HEK293 (cell line): ENCODE data around the gene PSMD2.

Experiments used
- KLF10 ChIP-seq: fragments of 450-650 bp; IDR thresholded peaks from 2 replicates; pipeline ENCODE4 v1.5.1; 2018; ENCODE audit warnings: missing biosample characterization, mild to moderate bottlenecking, missing genetic modification characterization
- SCRT2 ChIP-seq: fragments of 450-650 bp; formaldehyde crosslinking; IDR thresholded peaks from 2 replicates; pipeline ENCODE4 v1.5.1; 2016; ENCODE audit warnings: missing biosample characterization, missing genetic modification characterization
- SETDB1 ChIP-seq: IDR thresholded peaks from one replicate; pipeline ENCODE4 v1.6.1; 2017; ENCODE audit warnings: mild to moderate bottlenecking, low read length, moderate library complexity, mixed read lengths; ENCODE audit not compliant: insufficient read length
- ZBTB1 ChIP-seq: fragments of 450-650 bp; formaldehyde crosslinking; IDR thresholded peaks from 2 replicates; pipeline ENCODE4 v1.5.1; 2016; ENCODE audit warnings: missing biosample characterization, missing genetic modification characterization
- ZFP41 ChIP-seq: fragments of 450-650 bp; formaldehyde crosslinking; IDR thresholded peaks from 2 replicates; pipeline ENCODE4 v1.5.1; 2016; ENCODE audit warnings: missing biosample characterization, missing genetic modification characterization, borderline replicate concordance
- ZFP69B ChIP-seq: fragments of 450-650 bp; formaldehyde crosslinking; IDR thresholded peaks from 2 replicates; pipeline ENCODE4 v1.5.1; 2016; ENCODE audit warnings: missing biosample characterization, missing genetic modification characterization
- ZNF112 ChIP-seq: fragments of 450-650 bp; formaldehyde crosslinking; IDR thresholded peaks from 2 replicates; pipeline ENCODE4 v1.5.0; 2017; ENCODE audit warnings: missing biosample characterization, missing genetic modification characterization
- ZNF121 ChIP-seq: fragments of 450-650 bp; formaldehyde crosslinking; IDR thresholded peaks from 2 replicates; pipeline ENCODE4 v1.5.1; 2016; ENCODE audit warnings: missing biosample characterization, missing genetic modification characterization
- ZNF138 ChIP-seq: fragments of 450-650 bp; formaldehyde crosslinking; IDR thresholded peaks from 2 replicates; pipeline ENCODE4 v1.5.1; 2016; ENCODE audit warnings: missing biosample characterization, missing genetic modification characterization, borderline replicate concordance
- ZNF155 ChIP-seq: fragments of 450-650 bp; formaldehyde crosslinking; IDR thresholded peaks from 2 replicates; pipeline ENCODE4 v1.5.1; 2016; ENCODE audit warnings: missing biosample characterization, missing genetic modification characterization
- ZNF157 ChIP-seq: fragments of 450-650 bp; formaldehyde crosslinking; IDR thresholded peaks from 2 replicates; pipeline ENCODE4 v1.5.1; 2016; ENCODE audit warnings: missing biosample characterization, missing genetic modification characterization
- ZNF214 ChIP-seq: fragments of 450-650 bp; formaldehyde crosslinking; IDR thresholded peaks from 2 replicates; pipeline ENCODE4 v1.5.1; 2017; ENCODE audit warnings: missing biosample characterization, mild to moderate bottlenecking, missing genetic modification characterization, borderline replicate concordance
- ZNF221 ChIP-seq: fragments of 450-650 bp; formaldehyde crosslinking; IDR thresholded peaks from 2 replicates; pipeline ENCODE4 v1.5.1; 2017; ENCODE audit warnings: missing biosample characterization, missing genetic modification characterization, borderline replicate concordance
- ZNF223 ChIP-seq: fragments of 450-650 bp; formaldehyde crosslinking; IDR thresholded peaks from 2 replicates; pipeline ENCODE4 v1.5.1; 2016; ENCODE audit warnings: missing biosample characterization, missing genetic modification characterization
- ZNF248 ChIP-seq: fragments of 450-650 bp; formaldehyde crosslinking; IDR thresholded peaks from 2 replicates; pipeline ENCODE4 v1.5.1; 2017; ENCODE audit warnings: missing biosample characterization, missing genetic modification characterization
- ZNF292 ChIP-seq: fragments of 450-650 bp; formaldehyde crosslinking; IDR thresholded peaks from 2 replicates; pipeline ENCODE4 v1.5.1; 2016; ENCODE audit warnings: low read depth, missing biosample characterization, missing genetic modification characterization, borderline replicate concordance
- ZNF341 ChIP-seq: fragments of 450-650 bp; formaldehyde crosslinking; IDR thresholded peaks from 2 replicates; pipeline ENCODE4; 2016; ENCODE audit warnings: low read depth, missing biosample characterization, missing genetic modification characterization
- ZNF354C ChIP-seq: fragments of 450-650 bp; formaldehyde crosslinking; IDR thresholded peaks from 2 replicates; pipeline ENCODE4 v1.5.1; 2016; ENCODE audit warnings: missing biosample characterization, missing genetic modification characterization, low read depth, borderline replicate concordance
- ZNF433 ChIP-seq: fragments of 450-650 bp; formaldehyde crosslinking; IDR thresholded peaks from 2 replicates; pipeline ENCODE4 v1.5.1; 2016; ENCODE audit warnings: missing biosample characterization, missing genetic modification characterization, low read depth
- ZNF48 ChIP-seq: fragments of 450-650 bp; formaldehyde crosslinking; IDR thresholded peaks from 2 replicates; pipeline ENCODE4 v1.5.1; 2016; ENCODE audit warnings: missing biosample characterization, missing genetic modification characterization
- ZNF521 ChIP-seq: fragments of 450-650 bp; formaldehyde crosslinking; IDR thresholded peaks from 2 replicates; pipeline ENCODE4 v1.5.1; 2017; ENCODE audit warnings: missing biosample characterization, mild to moderate bottlenecking, missing genetic modification characterization
- ZNF529 ChIP-seq: fragments of 450-650 bp; formaldehyde crosslinking; IDR thresholded peaks from 2 replicates; pipeline ENCODE4 v1.5.1; 2017; ENCODE audit warnings: missing genetic modification characterization, missing biosample characterization; ENCODE audit not compliant: insufficient replicate concordance
- ZNF558 ChIP-seq: fragments of 450-650 bp; formaldehyde crosslinking; IDR thresholded peaks from 2 replicates; pipeline ENCODE4 v1.5.1; 2016; ENCODE audit warnings: missing biosample characterization, missing genetic modification characterization
- ZNF561 ChIP-seq: fragments of 450-650 bp; IDR thresholded peaks from 2 replicates; pipeline ENCODE4 v1.5.1; 2018; ENCODE audit warnings: missing biosample characterization, missing genetic modification characterization, borderline replicate concordance
- ZNF571 ChIP-seq: fragments of 450-650 bp; formaldehyde crosslinking; IDR thresholded peaks from 2 replicates; pipeline ENCODE4 v1.5.0; 2017; ENCODE audit warnings: missing biosample characterization, missing genetic modification characterization
- ZNF623 ChIP-seq: fragments of 450-650 bp; formaldehyde crosslinking; IDR thresholded peaks from 2 replicates; pipeline ENCODE4 v1.5.1; 2016; ENCODE audit warnings: missing biosample characterization, missing genetic modification characterization
- ZNF664 ChIP-seq: fragments of 450-650 bp; formaldehyde crosslinking; IDR thresholded peaks from 2 replicates; pipeline ENCODE4 v1.5.1; 2016; ENCODE audit warnings: missing biosample characterization, missing genetic modification characterization
- ZNF677 ChIP-seq: fragments of 450-650 bp; IDR thresholded peaks from 2 replicates; pipeline ENCODE4 v1.5.0; 2018; ENCODE audit warnings: missing biosample characterization, mild to moderate bottlenecking, missing genetic modification characterization, moderate library complexity
- ZNF791 ChIP-seq: fragments of 450-650 bp; formaldehyde crosslinking; IDR thresholded peaks from 2 replicates; pipeline ENCODE4 v1.5.1; 2016; ENCODE audit warnings: missing biosample characterization, missing genetic modification characterization
- ZSCAN30 ChIP-seq: fragments of 450-650 bp; IDR thresholded peaks from 2 replicates; pipeline ENCODE4 v1.5.1; 2018; ENCODE audit warnings: missing biosample characterization, mild to moderate bottlenecking, missing genetic modification characterization, moderate library complexity
- TF ChIP-seq, protein P1 (sequence below): fragments of 450-650 bp; formaldehyde crosslinking; IDR thresholded peaks from 2 replicates; pipeline ENCODE4 v1.5.1; 2016; ENCODE audit warnings: missing biosample characterization, missing genetic modification characterization
- TF ChIP-seq, protein P2 (sequence below): fragments of 450-650 bp; formaldehyde crosslinking; IDR thresholded peaks from 2 replicates; pipeline ENCODE4 v1.5.1; 2016; ENCODE audit warnings: missing biosample characterization, missing genetic modification characterization
- TF ChIP-seq, protein P3 (sequence below): fragments of 450-650 bp; formaldehyde crosslinking; optimal IDR thresholded peaks from 2 replicates; pipeline ENCODE3; 2016; ENCODE audit warnings: missing biosample characterization, mild to moderate bottlenecking, missing genetic modification characterization
- TF ChIP-seq, protein P4 (sequence below): fragments of 450-650 bp; formaldehyde crosslinking; IDR thresholded peaks from 2 replicates; pipeline ENCODE4 v1.5.1; 2017; ENCODE audit warnings: missing biosample characterization, missing genetic modification characterization
- TF ChIP-seq, protein P5 (sequence below): fragments of 450-650 bp; formaldehyde crosslinking; IDR thresholded peaks from 2 replicates; pipeline ENCODE4 v1.5.1; 2016; ENCODE audit warnings: missing biosample characterization, missing genetic modification characterization

PSMD2 gene

DNA sequence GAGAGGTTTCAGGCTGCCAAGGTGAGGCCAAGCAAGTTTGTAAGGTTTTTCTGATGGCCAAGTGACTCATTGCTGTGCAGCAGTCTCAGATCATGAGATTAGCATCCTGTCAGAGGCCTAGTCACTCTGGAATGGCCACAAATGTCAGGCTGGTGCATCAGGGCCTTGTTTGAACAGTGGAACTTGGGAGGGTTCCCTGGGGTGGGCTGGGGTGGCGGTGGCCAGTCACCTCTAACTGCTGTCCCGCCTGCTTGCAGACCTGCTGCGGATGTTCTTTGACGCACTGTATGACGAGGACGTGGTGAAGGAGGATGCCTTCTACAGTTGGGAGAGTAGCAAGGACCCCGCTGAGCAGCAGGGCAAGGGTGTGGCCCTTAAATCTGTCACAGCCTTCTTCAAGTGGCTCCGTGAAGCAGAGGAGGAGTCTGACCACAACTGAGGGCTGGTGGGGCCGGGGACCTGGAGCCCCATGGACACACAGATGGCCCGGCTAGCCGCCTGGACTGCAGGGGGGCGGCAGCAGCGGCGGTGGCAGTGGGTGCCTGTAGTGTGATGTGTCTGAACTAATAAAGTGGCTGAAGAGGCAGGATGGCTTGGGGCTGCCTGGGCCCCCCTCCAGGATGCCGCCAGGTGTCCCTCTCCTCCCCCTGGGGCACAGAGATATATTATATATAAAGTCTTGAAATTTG lies 35.6 kb downstream of the PSMD2 start (continued):
- TF ChIP-seq ZNF558 (tag by site-specific recombination) = no peak
- TF ChIP-seq ZNF571 (tag by site-specific recombination) = no peak
- TF ChIP-seq ZBTB1 (tag by site-specific recombination) = no peak
- TF ChIP-seq ZNF341 = no peak
- TF ChIP-seq SETDB1 = no peak
- TF ChIP-seq ZNF623 (tag by site-specific recombination) = no peak
- TF ChIP-seq, protein P1, sequence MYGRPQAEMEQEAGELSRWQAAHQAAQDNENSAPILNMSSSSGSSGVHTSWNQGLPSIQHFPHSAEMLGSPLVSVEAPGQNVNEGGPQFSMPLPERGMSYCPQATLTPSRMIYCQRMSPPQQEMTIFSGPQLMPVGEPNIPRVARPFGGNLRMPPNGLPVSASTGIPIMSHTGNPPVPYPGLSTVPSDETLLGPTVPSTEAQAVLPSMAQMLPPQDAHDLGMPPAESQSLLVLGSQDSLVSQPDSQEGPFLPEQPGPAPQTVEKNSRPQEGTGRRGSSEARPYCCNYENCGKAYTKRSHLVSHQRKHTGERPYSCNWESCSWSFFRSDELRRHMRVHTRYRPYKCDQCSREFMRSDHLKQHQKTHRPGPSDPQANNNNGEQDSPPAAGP = no peak; the same call in none of the 2 replicates
- no peak for TF ChIP-seq ZNF677 (tag by site-specific recombination)
- no peak for TF ChIP-seq SCRT2
- TF ChIP-seq, protein P2, sequence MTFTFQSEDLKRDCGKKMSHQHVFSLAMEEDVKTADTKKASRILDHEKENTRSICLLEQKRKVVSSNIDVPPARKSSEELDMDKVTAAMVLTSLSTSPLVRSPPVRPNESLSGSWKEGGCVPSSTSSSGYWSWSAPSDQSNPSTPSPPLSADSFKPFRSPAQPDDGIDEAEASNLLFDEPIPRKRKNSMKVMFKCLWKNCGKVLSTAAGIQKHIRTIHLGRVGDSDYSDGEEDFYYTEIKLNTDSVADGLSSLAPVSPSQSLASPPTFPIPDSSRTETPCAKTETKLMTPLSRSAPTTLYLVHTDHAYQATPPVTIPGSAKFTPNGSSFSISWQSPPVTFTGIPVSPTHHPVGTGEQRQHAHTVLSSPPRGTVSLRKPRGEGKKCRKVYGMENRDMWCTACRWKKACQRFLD (tag by site-specific recombination) = no peak
- no peak for TF ChIP-seq ZNF354C (tag by site-specific recombination)
- TF ChIP-seq ZNF664 (tag by site-specific recombination) = no peak
- TF ChIP-seq, protein P3, sequence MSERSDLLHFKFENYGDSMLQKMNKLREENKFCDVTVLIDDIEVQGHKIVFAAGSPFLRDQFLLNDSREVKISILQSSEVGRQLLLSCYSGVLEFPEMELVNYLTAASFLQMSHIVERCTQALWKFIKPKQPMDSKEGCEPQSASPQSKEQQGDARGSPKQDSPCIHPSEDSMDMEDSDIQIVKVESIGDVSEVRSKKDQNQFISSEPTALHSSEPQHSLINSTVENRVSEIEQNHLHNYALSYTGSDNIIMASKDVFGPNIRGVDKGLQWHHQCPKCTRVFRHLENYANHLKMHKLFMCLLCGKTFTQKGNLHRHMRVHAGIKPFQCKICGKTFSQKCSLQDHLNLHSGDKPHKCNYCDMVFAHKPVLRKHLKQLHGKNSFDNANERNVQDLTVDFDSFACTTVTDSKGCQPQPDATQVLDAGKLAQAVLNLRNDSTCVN (tag by site-specific recombination) = no peak
- TF ChIP-seq ZNF561 (tag by site-specific recombination) = no peak
- no peak for TF ChIP-seq ZFP41 (tag by site-specific recombination)
- TF ChIP-seq ZNF221 = no peak
- TF ChIP-seq ZNF138 (tag by site-specific recombination) = no peak
- 0 out of 2 replicates have a peak, but pooled peaks have one; percentile 27 for TF ChIP-seq ZNF223 (tag by site-specific recombination)
- TF ChIP-seq, protein P4, sequence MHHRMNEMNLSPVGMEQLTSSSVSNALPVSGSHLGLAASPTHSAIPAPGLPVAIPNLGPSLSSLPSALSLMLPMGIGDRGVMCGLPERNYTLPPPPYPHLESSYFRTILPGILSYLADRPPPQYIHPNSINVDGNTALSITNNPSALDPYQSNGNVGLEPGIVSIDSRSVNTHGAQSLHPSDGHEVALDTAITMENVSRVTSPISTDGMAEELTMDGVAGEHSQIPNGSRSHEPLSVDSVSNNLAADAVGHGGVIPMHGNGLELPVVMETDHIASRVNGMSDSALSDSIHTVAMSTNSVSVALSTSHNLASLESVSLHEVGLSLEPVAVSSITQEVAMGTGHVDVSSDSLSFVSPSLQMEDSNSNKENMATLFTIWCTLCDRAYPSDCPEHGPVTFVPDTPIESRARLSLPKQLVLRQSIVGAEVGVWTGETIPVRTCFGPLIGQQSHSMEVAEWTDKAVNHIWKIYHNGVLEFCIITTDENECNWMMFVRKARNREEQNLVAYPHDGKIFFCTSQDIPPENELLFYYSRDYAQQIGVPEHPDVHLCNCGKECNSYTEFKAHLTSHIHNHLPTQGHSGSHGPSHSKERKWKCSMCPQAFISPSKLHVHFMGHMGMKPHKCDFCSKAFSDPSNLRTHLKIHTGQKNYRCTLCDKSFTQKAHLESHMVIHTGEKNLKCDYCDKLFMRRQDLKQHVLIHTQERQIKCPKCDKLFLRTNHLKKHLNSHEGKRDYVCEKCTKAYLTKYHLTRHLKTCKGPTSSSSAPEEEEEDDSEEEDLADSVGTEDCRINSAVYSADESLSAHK (tag by site-specific recombination) = no peak
- TF ChIP-seq ZNF292 (tag by site-specific recombination) = no peak
- no peak for TF ChIP-seq ZNF529 (tag by site-specific recombination)
- TF ChIP-seq ZNF121 (tag by site-specific recombination) = no peak
- TF ChIP-seq ZNF521 (tag by site-specific recombination) = no peak
- no peak for TF ChIP-seq ZNF791
- TF ChIP-seq ZNF48 = no peak
- TF ChIP-seq, protein P5, sequence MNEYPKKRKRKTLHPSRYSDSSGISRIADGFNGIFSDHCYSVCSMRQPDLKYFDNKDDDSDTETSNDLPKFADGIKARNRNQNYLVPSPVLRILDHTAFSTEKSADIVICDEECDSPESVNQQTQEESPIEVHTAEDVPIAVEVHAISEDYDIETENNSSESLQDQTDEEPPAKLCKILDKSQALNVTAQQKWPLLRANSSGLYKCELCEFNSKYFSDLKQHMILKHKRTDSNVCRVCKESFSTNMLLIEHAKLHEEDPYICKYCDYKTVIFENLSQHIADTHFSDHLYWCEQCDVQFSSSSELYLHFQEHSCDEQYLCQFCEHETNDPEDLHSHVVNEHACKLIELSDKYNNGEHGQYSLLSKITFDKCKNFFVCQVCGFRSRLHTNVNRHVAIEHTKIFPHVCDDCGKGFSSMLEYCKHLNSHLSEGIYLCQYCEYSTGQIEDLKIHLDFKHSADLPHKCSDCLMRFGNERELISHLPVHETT (tag by site-specific recombination) = no peak
- TF ChIP-seq ZNF112 = no peak
- peak; percentile 73; the same call in 1 of the 2 replicates for TF ChIP-seq ZFP69B
- TF ChIP-seq ZNF248 (tag by site-specific recombination) = no peak
- no peak for TF ChIP-seq KLF10 (tag by site-specific recombination)
- no peak for TF ChIP-seq ZNF155 (tag by site-specific recombination)
- no peak for TF ChIP-seq ZNF433 (tag by site-specific recombination)
- TF ChIP-seq ZNF157 = no peak
- no peak for TF ChIP-seq ZSCAN30 (tag by site-specific recombination)
- no peak for TF ChIP-seq ZNF214 (tag by site-specific recombination)
